HG02588 (cell line): ENCODE measurements around the gene PRLR.

Experiments
- ATAC-seq: cut with Tn5 transposase; IDR thresholded peaks from one replicate; pipeline ENCODE4 v1.9.1; 2021; ENCODE audit warnings: mild to moderate bottlenecking, moderate library complexity; ENCODE audit not compliant: unreplicated experiment

Gene PRLR

GRCh38 chr5:35236770-35237169 is 6.5 kb upstream of the PRLR start:
- ATAC-seq: no peak

- no peak for ATAC-seq
Measured at GRCh38 chr5:35233601-35234000, 3.3 kb upstream of the PRLR start.

DNA sequence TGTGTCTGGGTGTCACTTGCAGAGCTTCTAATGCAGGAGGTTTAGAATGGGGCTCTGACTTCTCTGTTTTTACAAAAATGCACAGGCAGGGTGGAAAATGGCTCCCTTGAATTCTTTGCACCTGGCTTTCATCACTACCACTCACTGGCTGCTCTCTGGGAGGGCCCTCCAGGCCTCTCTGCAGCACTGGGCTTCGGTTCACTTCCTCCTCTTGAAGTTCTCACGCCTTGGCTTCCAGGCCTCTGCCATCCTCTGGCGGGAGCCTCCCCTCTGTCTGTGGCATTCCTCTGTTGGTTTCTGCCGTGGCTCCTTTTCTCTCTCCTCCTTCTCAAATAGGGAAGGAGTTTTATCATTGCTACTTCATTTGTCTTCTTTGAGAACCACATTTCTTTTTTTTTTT is 2.8 kb upstream of the PRLR start:
- no peak for ATAC-seq

- no peak for ATAC-seq
Measured at GRCh38 chr5:35232124-35232523, 1.8 kb upstream of the PRLR start.

DNA sequence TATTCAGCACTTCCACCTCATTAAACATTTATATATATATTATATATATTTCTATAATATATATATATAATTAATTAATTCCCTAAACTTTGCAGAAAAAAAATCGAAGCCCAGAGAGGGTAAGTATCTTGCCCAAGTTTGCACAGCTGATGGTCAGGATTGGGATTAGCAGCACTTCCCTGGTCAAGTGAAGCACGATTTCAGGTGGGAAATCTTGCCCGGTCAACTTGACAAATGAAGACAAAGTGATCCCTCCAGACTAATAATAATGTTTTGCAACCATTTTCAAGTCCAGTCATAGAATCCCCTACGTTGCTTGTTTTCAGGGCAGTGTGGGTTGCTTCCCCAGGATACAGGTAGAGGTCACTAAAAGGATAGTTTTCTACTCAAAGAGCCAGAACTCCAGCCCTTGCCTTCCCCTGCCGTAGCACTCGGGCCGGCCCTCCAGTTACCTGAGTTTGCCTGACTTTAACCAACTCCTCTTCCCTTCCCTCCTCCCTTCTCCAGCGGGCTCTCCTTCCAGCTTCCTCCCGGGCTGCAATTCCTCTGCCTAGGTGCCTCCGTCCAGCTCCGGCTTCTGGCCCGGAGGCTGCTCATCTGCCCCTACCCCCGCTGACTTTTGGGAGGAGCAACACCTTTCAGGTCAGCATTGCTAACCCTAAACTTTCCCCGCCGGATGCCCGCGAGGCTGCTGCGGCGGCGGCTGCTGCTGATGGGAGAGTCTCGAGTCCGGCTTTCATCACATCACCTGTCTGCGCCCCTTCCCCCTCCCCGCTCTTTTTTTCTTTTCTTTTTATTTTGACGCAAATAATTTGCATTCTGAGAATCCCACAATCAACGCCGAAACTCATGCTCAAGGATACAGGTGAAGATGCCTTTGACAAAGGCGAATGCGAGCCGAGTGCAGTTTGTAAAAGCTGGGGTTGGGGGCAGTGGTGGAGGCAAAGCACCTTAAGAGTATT is 930 bp downstream of the PRLR start:
- peak; percentile 66 for ATAC-seq

DNA sequence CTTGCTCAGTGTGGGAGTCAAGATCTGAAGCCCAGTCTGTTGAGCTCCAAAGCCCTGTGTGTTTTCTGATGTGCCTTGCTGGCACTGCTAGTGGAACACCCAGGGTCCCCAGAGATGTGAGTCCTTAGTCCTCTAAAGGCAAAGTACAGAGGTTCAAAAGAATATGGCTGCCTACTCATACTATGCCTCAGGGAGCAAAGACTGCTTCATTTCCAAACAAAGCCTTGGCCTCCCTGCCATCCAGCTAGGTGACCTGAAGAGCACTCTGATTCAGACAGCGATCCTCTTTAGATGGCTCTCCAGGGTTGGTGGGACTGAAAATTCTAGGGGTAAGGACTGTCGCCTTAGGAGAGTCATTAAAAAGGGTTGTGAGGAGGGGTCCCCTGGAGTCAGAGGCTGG is 2.0 kb downstream of the PRLR start:
- ATAC-seq: no peak

GRCh38 chr5:35227720-35228119 is 2.6 kb downstream of the PRLR start:
- no peak for ATAC-seq

DNA sequence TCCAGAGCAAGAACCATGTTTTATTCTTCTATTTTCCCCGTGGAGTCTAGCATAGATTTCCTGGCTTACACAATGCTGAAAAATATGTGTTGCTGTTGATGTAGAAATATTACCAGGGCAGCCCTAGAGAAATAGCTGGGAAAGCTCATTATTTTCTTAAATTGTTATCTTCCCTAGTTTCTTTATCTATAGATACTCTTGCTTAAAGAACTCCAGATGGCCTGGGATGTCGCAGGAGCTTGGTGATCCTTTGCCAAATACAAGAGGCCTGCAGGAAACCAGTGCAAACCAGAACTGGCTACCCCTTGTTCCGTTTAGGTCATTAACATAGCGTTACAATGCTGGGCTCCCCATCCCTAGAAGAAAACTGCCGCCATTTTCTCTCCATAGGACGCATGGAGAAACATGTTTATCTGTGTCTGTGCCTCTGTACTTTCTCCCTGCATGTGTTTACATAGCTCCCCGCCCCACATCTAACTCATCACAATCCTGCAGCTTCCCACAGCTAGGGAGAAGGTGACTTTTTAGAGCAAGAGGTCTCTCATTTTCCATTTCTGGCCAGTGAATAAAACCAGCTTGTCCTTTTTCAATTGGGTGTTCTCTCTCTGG is 6.4 kb downstream of the PRLR start:
- ATAC-seq: no peak

GRCh38 chr5:35220967-35221366 is 9.3 kb downstream of the PRLR start:
- no peak for ATAC-seq

GRCh38 chr5:35218981-35219380 is 11.3 kb downstream of the PRLR start:
- ATAC-seq: no peak

DNA sequence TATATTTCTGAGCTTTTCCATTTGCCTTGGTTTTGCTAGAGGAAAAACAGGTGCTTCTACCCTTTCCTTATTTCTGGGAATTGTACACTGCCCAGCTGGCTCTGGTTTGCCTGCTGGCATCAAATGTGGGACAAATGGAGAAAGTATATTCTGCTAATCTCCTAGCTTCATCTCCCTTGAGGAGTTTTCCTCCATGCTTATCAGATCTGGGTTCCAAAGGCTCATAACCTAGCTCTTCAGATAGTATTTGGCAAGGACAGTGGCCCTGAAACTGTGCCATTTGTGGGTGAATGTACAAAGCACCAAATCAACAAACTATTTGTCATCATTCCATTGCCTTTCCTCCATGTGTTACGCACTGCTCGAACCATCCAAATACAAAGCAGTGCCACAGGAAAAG is 16.2 kb downstream of the PRLR start:
- no peak for ATAC-seq

GRCh38 chr5:35213608-35214007 is 16.7 kb downstream of the PRLR start:
- ATAC-seq: no peak

- peak; percentile 73 for ATAC-seq
Measured at GRCh38 chr5:35212122-35212982, 17.9 kb downstream of the PRLR start.

DNA sequence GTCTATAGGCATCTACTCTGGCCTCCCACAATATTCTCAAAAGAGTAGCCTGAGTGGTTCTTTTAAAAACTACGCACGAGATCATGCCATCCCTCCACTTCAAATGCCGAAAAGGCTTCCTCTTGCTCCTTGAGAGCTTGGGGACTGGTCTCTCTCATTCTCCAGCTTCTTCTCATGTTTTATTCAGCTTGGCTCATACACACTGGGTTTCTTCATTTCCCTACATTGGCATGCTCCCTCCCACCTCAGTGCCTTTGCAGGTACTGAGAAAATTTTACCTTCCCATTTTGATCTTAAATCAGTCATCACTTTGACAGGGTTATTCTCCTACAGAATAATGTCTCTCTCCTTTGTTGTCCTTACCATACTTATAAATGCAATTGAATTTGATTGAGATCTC is 20.4 kb downstream of the PRLR start:
- ATAC-seq: no peak

- no peak for ATAC-seq
Measured at GRCh38 chr5:35205606-35206005, 24.7 kb downstream of the PRLR start.

- ATAC-seq: no peak
Measured at GRCh38 chr5:35205186-35205585, 25.1 kb downstream of the PRLR start.

DNA sequence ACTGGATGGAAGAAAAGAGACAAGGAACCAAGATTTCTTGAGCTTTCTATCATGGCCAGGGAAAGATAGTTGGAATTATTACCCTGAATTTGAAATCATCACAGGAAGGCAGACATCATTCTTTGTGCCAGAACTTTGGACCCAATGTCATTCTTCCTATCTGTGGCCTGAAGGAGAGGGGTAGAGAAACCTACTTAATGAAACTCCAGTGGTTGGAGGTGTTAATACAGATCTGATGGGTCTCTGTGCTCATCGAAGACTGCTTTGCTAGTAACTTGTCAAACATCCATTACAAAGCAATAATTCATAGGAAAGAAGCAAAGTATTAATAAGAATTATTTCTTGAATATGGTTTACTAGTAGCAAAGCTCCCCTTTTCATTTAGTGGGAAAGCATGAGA is 26.9 kb downstream of the PRLR start:
- no peak for ATAC-seq

- no peak for ATAC-seq
Measured at GRCh38 chr5:35202319-35203111, 27.8 kb downstream of the PRLR start.

- ATAC-seq: no peak
Measured at GRCh38 chr5:35201291-35201690, 29.0 kb downstream of the PRLR start.

DNA sequence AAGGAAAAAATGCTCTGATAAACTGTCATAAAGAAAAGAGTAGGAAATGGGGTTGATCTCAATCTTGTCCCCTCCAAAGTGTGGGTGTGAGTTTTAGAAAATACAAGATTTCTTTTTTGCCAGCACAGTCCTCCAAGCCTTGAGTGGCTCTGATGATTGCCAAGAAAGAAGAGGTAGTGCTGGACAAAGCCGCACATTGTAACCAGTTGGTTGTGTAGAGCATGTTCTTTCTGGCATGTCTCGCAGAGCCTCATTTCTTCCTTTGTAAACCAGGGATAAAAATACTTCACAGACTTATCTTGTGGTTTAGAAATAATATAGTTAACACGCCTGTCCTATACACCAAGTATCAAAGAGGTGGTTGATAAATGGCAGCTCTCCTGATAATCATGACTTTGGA is 30.4 kb downstream of the PRLR start:
- no peak for ATAC-seq

DNA sequence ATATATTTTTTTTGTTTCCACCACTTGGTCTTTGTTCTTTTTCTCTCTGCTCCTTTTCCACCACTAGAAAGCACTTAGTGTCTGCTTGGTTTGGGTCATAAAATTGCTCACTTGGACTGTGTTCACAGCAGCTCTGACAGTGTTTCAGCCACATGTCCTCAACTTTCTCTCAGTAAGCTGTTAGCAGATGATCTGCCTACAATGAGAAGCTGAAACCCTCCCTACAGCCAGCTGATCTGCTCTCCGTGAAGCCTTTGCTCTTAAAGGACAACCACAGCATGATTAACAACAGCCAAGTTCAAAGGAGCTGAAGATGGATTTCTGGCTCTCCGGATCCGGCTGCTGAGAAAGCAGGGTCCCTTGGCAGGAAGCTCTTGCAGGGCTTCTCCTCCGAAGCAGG is 31.6 kb downstream of the PRLR start:
- ATAC-seq: no peak
